ENCODE measurements around the gene MFRP. TPM values are rescaled to one million over a fixed set of nuclear protein-coding genes. Genes with fewer than 3 reads are reported as not detected.

The MFRP gene
- total and polyA plus RNA-seq, 9 of the 15 experiments (the other 6 are each of a cell fraction or from before 2014, with no cell fraction given), result not detected

DNA sequence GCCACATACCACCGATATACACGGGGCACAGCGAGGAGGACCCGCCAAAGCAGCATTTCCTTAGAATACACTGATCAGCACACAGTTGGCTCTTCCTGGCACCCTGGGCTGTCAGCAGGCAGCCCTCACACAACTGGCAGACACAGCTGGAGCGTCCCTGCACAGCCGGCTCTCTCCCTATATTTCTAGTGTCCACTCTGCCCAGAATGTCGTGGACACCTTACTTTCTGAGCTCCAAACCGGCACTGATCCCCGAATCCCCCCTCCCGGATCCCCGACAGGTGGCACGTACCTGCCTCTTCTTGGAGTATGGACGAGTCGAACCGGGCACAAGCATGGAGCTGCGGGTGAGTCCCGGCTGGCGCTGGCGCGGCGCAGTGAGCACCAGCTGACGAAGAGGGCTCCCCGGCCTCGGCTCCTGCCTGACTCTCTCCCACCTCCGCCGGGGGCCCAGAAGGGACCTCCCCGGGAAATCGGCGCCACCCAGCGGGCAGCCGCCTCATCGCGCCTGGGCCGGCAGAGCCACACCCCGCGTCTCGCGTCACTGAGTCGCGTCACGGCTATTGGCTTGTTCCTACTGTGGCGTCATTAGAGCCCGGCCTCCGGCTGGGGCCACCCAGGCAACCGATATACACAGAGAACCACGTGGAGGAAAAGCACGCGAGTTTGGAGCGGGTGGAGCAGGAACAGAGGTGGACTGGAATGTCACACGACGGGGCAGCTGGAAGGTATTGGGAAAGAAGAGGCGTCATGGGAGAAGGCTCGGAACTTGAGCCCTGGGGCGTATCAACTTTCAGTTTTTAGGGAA, 34.9 kb upstream of the MFRP start, which contains the start of gene USP2 (continued):
- TF ChIP-seq PCBP1 (IDR thresholded peaks at IDR 0.05; ENCODE audit: low read depth, low read length, poor library complexity, severe bottlenecking) (no peak), NR4A1 (CRISPR knock-in tag; IDR thresholded peaks at IDR 0.05) (no peak), NR4A1 (tag; IDR thresholded peaks at IDR 0.05) (no peak), ZFX (CRISPR knock-in tag; IDR thresholded peaks at IDR 0.05) (peak; percentile 65), KDM4B (IDR thresholded peaks at IDR 0.05; ENCODE audit: borderline replicate concordance in 2 of 2, low read depth in 1 of 2) (peak in 1 of 2 experiments; percentile 75; a peak in 1 of 4 replicates), FOSL1 (tag; conservative IDR thresholded peaks at IDR 0.05) (no peak), POLR2A (conservative IDR thresholded peaks at IDR 0.05) (0 out of 2 replicates have a peak, but pooled peaks have one; percentile 40), KAT8 (IDR thresholded peaks at IDR 0.05; ENCODE audit: low read depth) (no peak), MEIS2 (IDR thresholded peaks at IDR 0.05; ENCODE audit: partially characterized antibody) (peak; percentile 32), MYNN (IDR thresholded peaks at IDR 0.05) (no peak), MYNN (CRISPR knock-in tag; IDR thresholded peaks at IDR 0.05) (no peak), MCM2 (IDR thresholded peaks at IDR 0.05; ENCODE audit: low read depth) (no peak), ZSCAN29 (IDR thresholded peaks at IDR 0.05) (no peak), ZNF589 (CRISPR knock-in tag; IDR thresholded peaks at IDR 0.05; ENCODE audit: low read depth) (no peak), CSDE1 (IDR thresholded peaks at IDR 0.05) (peak in 1 of 2 experiments; percentile 78; a peak in 2 of 4 replicates), SMC3 (conservative IDR thresholded peaks at IDR 0.05; ENCODE audit: insufficient read depth, low read depth, low read length) (peak; percentile 58; the same call in 1 of the 2 replicates), RBM17 (IDR thresholded peaks at IDR 0.05; ENCODE audit: borderline replicate concordance, low read depth, low read length) (no peak), YBX1 (IDR thresholded peaks at IDR 0.05) (no peak), DACH1 (IDR thresholded peaks at IDR 0.05; ENCODE audit: partially characterized antibody) (peak; percentile 64), ZFPM2 (CRISPR knock-in tag; IDR thresholded peaks at IDR 0.05) (no peak)
- TF ChIP-seq, protein P1, sequence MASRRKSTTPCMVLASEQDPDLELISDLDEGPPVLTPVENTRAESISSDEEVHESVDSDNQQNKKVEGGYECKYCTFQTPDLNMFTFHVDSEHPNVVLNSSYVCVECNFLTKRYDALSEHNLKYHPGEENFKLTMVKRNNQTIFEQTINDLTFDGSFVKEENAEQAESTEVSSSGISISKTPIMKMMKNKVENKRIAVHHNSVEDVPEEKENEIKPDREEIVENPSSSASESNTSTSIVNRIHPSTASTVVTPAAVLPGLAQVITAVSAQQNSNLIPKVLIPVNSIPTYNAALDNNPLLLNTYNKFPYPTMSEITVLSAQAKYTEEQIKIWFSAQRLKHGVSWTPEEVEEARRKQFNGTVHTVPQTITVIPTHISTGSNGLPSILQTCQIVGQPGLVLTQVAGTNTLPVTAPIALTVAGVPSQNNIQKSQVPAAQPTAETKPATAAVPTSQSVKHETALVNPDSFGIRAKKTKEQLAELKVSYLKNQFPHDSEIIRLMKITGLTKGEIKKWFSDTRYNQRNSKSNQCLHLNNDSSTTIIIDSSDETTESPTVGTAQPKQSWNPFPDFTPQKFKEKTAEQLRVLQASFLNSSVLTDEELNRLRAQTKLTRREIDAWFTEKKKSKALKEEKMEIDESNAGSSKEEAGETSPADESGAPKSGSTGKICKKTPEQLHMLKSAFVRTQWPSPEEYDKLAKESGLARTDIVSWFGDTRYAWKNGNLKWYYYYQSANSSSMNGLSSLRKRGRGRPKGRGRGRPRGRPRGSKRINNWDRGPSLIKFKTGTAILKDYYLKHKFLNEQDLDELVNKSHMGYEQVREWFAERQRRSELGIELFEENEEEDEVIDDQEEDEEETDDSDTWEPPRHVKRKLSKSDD (conservative IDR thresholded peaks at IDR 0.05; ENCODE audit: low read length), result 0 out of 2 replicates have a peak, but pooled peaks have one; percentile 18
- TF ChIP-seq, protein P2, sequence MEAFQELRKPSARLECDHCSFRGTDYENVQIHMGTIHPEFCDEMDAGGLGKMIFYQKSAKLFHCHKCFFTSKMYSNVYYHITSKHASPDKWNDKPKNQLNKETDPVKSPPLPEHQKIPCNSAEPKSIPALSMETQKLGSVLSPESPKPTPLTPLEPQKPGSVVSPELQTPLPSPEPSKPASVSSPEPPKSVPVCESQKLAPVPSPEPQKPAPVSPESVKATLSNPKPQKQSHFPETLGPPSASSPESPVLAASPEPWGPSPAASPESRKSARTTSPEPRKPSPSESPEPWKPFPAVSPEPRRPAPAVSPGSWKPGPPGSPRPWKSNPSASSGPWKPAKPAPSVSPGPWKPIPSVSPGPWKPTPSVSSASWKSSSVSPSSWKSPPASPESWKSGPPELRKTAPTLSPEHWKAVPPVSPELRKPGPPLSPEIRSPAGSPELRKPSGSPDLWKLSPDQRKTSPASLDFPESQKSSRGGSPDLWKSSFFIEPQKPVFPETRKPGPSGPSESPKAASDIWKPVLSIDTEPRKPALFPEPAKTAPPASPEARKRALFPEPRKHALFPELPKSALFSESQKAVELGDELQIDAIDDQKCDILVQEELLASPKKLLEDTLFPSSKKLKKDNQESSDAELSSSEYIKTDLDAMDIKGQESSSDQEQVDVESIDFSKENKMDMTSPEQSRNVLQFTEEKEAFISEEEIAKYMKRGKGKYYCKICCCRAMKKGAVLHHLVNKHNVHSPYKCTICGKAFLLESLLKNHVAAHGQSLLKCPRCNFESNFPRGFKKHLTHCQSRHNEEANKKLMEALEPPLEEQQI (IDR thresholded peaks at IDR 0.05), result no peak
- TF ChIP-seq, protein P3, sequence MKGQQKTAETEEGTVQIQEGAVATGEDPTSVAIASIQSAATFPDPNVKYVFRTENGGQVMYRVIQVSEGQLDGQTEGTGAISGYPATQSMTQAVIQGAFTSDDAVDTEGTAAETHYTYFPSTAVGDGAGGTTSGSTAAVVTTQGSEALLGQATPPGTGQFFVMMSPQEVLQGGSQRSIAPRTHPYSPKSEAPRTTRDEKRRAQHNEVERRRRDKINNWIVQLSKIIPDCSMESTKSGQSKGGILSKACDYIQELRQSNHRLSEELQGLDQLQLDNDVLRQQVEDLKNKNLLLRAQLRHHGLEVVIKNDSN (CRISPR knock-in tag; IDR thresholded peaks at IDR 0.05), result peak; percentile 90

All from K562 (cell line).